ENCODE data around the gene NTN4. TPM values are rescaled to one million over a fixed set of nuclear protein-coding genes. Genes with fewer than 3 reads are reported as not detected.

The NTN4 gene
- total RNA-seq, 1 donor from 2014 or later: 0.59 TPM

Other genes with a start within 250 kb of the NTN4 start
- gene USP44, start 239.3 kb downstream of the NTN4 start, total RNA-seq (ENCODE audit: unreplicated experiment): 2.7 TPM
- 38.5 TPM for gene SNRPF, start 68.2 kb upstream of the NTN4 start, total RNA-seq (ENCODE audit: unreplicated experiment)
- not detected for gene CCDC38, start 151.8 kb upstream of the NTN4 start, total RNA-seq (ENCODE audit: unreplicated experiment)
- not detected for gene AMDHD1, start 152.6 kb upstream of the NTN4 start, total RNA-seq (ENCODE audit: unreplicated experiment)
- gene HAL, start 205.6 kb upstream of the NTN4 start, total RNA-seq (ENCODE audit: unreplicated experiment): not detected
- 27.6 TPM for gene LTA4H, start 244.8 kb upstream of the NTN4 start, total RNA-seq (ENCODE audit: unreplicated experiment)

Measured in glutamatergic neuron (in vitro differentiated cells).